Measurements from ENCODE around the gene CEP57L1. TPM values are rescaled to one million over a fixed set of nuclear protein-coding genes. Genes with fewer than 3 reads are reported as not detected.
A peak's percentile ranks its signal among the peaks of the same experiment; 100 is the strongest.
"Not testable (repeated sequence)": the region's sequence is repeated elsewhere in the genome, so short reads cannot be mapped to it uniquely, and the experiment has no call there.

The CEP57L1 gene
- total RNA-seq, 1 donor, result 43.6 TPM

- H3K4me3 ChIP-seq (ENCODE audit: low read depth, low read length), result no peak overlapping the region
- no peak for TF ChIP-seq CTCF (IDR thresholded peaks at IDR 0.05; ENCODE audit: insufficient read depth, low read depth, low read length)
- no peak for DNase-seq (ENCODE audit: low read depth)
Measured at GRCh38 chr6:109118871-109119354, 23.6 kb downstream of the CEP57L1 start.

DNA sequence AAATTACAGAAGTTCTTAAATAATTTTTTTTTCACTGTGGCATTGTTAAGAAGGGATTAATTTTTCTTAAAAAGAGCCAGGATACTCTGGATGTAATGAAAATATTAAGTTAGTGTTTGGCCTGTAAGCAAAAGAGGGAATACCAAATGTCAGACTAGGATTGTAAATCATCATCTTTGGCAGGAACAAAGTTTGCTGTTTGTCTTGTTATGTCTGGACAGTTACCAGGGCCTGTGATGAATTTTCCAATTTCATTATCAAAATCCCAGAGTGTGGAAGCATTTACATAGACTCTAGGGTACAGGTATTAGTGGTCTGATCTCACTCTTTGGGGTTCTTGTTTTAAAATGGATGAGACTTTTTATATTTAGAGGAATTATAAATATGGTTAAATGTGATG lies 26.1 kb downstream of the CEP57L1 start:
- TF ChIP-seq CTCF (IDR thresholded peaks at IDR 0.05; ENCODE audit: insufficient read depth, low read depth, low read length), result no peak
- H3K4me3 ChIP-seq (ENCODE audit: low read depth, low read length), result no peak overlapping the region
- peak; percentile 14 for DNase-seq (ENCODE audit: low read depth)

DNA sequence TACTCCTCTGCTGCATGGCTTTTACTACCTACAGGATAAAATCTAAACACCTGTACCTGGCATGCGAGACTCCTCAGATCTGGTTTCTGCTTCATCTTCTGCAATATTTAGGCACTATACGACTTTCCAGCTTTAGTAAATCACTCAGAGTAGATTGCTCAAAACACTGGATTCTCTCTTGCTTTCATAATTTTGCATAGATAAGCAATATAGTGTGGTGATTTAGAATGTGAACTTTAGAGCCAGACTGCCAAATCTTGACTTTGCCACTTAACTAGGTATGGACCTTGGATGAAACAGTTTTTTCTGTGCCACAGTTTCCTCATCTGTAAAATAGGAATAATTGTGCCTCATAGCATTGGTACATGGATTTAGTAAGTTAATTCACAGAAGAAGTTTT lies 28.9 kb downstream of the CEP57L1 start:
- no peak for DNase-seq (ENCODE audit: low read depth)
- H3K4me3 ChIP-seq (ENCODE audit: low read depth, low read length), result no peak overlapping the region
- TF ChIP-seq CTCF (IDR thresholded peaks at IDR 0.05; ENCODE audit: insufficient read depth, low read depth, low read length), result no peak

DNA sequence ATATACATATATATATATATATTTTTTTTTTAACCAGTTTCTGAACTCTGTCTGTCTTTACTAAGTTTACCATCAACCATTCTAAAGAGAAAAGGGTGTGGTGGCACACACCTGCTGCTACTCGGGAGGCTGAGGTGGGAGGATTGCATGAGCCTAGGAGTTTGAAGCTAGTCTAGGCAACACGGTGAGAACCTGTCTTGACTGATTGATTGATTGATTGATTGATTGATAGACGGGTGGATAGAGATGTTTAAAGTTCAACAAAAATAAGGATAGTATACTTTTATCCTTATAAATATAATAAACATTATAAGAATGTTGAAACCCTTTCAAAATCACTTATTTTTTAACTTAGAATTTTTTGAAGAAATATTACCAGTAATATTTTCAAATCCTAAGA lies 30.2 kb downstream of the CEP57L1 start:
- no peak for TF ChIP-seq CTCF (IDR thresholded peaks at IDR 0.05; ENCODE audit: insufficient read depth, low read depth, low read length)
- no peak overlapping the region for H3K4me3 ChIP-seq (ENCODE audit: low read depth, low read length)
- DNase-seq (ENCODE audit: low read depth), result no peak

DNA sequence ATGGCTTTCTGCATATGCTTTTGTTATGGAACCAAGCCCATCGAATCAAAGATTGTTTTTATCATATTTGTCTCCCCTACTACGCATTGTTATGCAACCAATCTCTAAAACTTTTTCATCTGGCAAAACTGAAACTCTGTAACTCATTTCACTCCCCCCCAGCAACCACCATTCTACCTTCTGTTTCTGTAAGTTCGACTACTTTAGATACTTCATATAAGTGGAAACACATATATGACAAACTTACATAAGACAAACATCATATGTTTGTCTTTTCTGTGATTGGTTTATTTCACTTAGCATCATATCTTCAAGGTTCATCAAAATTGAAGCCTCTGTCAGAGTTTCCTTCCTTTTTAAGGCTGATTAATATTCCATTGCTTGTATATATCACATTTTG lies 34.8 kb downstream of the CEP57L1 start:
- no peak for DNase-seq (ENCODE audit: low read depth)
- no peak for TF ChIP-seq CTCF (IDR thresholded peaks at IDR 0.05; ENCODE audit: insufficient read depth, low read depth, low read length)
- no peak overlapping the region for H3K4me3 ChIP-seq (ENCODE audit: low read depth, low read length)

GRCh38 chr6:109135600-109135999 lies 40.3 kb downstream of the CEP57L1 start:
- DNase-seq (ENCODE audit: low read depth), result not testable (repeated sequence)

GRCh38 chr6:109136039-109136438 lies 40.7 kb downstream of the CEP57L1 start:
- H3K4me3 ChIP-seq (ENCODE audit: low read depth, low read length); DNase-seq (ENCODE audit: low read depth): not testable (repeated sequence)

More at GRCh38 chr6:109135600-109135999, 40.3 kb downstream of the CEP57L1 start:
- not testable (repeated sequence) for H3K4me3 ChIP-seq (ENCODE audit: low read depth, low read length)

GRCh38 chr6:109136530-109136929 lies 41.2 kb downstream of the CEP57L1 start:
- DNase-seq (ENCODE audit: low read depth); H3K4me3 ChIP-seq (ENCODE audit: low read depth, low read length): not testable (repeated sequence)

GRCh38 chr6:109139109-109139508 lies 43.8 kb downstream of the CEP57L1 start:
- DNase-seq (ENCODE audit: low read depth), result peak; percentile 32
- TF ChIP-seq CTCF (IDR thresholded peaks at IDR 0.05; ENCODE audit: insufficient read depth, low read depth, low read length), result no peak
- no peak overlapping the region for H3K4me3 ChIP-seq (ENCODE audit: low read depth, low read length)

DNA sequence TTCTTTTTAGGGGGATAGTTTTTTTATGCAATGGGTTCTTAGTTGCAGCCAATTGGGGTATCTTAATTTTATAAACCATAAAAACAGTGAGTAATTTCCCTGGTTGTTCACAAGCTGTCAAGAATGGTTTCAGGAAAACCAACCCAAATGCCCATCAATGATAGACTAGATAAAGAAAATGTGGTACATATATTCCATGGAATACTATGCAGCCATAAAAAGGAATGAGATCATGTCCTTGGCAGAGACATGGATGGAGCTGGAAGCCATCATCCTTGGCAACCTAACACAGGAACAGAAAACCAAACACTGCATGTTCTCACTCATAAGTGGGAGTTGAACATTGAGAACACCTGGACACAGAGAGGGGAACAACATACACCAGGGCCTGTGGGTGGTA lies 46.8 kb downstream of the CEP57L1 start:
- not testable (repeated sequence) for H3K4me3 ChIP-seq (ENCODE audit: low read depth, low read length); DNase-seq (ENCODE audit: low read depth)

Data from fibroblast of villous mesenchyme (primary cell).